Activated CD8-positive, alpha-beta memory T cell treated with anti-CD3 and anti-CD28 coated beads, Interleukin-2, amount 50 U/mL, for 48 hours (primary cell): Measurements from ENCODE around the gene HDAC11.

ENCODE experiments used
- DNase-seq: peaks from one replicate; pipeline ENCODE4 v3.0.0-alpha.2; 2020

HDAC11 gene

DNA sequence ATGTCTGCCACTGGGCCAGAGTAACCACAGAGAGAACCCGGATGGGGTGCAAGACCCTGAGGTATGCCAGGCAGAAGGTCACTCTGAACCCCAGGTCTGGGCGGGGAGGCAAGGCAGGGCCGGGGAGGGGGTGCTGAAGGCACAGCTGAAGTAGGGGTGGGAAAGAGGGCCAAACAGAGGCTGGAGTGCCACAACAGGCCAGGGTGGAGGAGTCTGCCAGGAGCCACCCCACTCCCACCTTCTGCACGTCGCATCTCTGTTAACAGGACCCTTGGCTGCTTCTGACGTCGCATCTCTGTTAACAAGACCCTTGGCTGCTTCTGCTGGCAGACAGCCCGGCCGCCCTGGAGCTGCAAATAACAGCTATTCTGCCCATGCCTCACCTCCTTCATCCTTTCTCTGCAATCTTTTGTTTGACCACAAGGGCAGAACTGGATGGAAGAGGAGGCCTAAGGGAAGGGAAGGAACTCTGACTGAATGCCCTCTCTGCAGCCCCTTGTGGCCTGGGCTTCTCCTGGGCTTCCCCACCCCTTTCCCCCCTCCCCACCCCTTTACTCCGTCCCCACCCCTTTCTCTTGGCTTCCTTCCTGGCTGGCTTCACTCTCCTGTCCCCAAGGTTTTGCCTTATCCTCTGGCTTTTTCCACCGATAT lies 48.2 kb downstream of the HDAC11 start:
- DNase-seq, result no peak

DNA sequence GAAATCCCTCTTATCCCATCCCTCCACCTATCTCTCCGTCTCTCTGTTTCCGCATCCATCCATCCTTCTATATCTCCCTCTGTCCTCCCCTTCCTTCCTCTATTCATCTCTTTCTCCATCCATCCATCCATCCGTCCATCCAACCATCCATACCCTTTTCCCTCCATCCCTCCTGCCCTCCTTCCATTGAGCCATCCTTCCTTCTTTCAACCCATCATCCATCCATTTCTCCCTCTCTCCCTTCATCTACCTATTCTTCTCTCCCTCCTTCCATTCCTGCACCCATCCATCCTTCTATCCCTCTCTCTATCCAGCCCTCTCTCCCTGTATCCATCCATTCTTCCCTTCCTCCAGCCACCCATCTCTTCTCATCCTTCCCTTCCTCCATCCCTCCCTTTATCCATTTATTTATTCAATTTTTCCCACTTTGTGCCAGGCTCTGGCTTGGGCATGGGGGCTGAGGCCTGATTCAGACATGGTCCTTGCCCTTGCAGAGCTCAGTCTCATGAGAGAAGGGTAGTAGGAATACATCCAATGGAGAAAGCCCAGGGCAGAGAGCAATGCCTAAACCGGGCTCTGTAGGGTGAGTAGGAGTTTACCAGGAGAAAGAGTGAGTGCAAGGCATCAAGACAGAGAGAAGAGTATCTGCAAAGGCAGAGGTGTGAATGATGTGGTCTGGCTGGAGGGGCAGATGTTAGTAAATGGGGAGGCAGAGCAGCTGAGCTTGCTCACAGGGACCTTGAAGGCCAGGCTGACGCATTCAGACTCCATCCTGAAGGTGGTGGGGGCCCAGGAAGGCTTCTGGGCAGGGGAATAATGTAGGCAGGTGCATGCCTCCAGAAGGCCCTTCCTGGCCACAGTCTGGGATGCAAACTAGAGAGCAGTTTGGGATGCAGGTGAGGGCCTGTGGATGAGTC lies 49.3 kb downstream of the HDAC11 start:
- no peak for DNase-seq

DNA sequence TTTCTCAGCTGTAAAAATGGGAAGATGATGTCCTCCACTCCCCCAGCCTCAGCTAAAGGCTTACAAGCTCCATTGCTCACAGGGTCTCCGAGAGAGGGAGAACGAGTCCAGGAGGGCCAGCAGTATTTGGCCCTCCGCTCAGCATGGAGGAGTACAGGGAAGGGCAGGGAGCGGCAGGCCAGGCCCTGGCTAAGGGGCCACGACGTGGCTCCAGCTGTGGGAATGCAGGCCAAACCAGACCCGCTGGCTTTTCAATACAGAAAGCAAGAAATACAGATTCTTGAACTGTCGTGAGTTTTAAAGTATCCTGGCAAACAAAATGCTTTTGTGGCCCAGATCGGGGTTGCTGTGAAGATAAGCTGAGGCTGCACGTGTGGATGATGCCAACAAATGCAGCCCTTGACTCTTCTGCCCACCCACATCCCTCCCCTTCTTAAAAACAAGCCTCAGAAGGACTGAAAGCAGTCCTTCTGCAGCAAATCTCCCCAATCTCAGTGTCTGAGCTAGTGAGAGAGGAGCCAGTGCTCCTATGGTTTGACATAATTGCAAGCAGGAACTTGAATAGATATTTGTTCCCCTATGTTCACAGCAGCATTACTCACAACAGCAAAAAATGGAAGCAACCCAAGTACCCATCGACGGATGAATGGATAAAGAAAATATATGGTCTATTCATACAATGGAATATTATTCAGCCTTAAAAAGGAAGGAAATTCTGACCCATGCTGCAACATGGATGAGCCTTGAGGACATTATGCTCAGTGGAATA lies 50.3 kb downstream of the HDAC11 start:
- DNase-seq, result no peak

DNA sequence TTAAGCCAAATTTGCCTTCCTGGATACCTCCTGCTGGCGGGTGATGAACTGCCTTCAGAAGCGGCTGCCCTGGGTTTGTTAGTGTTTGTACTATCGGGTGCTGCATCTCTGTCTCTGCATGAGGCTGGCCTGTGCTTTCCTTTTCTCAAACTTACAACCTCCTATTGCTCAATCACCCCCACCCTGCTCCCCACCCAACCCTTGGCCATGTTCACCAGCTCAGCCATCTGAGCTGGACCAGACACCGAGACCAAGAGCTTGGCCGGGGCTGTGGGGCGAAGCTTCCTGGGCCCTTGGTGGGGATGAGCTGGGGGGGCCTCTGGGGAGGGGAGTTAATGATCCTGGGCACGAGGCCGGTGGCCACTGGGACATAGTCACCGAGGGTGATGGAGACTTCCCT lies 52.0 kb downstream of the HDAC11 start:
- no peak for DNase-seq

DNA sequence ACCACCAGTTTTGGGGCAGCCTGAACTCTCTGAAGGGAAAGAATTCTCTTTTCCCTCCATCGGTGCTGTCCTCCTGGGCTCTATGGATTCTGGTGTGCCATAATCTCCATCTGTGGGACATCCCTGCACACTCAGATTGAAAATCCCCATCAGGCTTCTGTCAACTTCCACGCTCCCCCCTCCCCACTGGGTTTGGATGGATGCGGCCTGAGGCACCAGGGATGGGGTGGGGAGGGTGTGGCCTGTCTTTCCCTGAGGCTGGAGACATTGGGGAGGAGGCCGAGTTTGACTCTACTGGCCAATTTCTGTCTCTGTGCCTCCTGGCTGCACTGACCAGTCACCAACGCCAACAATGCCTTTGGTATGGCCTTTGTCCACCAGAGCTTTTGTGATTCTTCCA lies 52.5 kb downstream of the HDAC11 start:
- DNase-seq, result no peak

DNA sequence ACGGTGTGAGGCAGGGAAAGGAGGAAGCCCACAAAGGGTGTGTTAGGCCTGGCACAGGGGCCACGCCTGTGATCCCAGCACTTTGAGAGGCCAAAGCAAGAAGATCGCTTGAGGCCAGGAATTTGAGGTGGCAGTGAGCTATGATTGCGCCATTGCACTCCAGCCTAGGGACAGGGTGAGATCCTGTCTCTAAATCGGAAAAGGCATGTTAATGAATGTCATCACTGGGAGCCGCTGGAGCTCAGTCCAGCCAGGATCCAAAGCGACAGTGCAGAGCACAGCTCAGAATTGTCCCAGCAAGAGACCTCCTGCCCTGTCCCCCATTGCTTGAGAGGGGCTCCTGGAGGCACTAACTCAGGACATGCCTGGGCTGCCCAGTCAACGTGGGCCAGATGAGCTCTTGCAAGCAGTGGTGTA lies 53.8 kb downstream of the HDAC11 start:
- DNase-seq, result no peak

DNA sequence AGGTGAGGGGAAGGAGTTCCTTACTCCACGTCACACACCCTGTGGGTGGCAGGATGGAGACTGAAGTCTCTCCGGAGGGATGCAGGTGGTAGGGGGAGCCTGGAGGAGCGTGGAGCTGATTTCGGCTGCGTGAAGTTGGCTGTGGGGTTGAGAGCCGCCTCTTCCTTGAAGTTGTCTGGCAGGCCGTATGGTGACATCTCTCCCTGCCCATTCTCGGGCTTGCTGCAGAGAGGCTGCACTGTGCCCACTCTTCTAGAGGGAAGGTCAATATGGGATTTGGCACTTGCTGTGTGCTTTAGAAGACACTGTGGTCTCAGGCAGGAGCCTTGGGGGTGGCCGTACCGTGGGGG lies 55.4 kb downstream of the HDAC11 start:
- no peak for DNase-seq

DNA sequence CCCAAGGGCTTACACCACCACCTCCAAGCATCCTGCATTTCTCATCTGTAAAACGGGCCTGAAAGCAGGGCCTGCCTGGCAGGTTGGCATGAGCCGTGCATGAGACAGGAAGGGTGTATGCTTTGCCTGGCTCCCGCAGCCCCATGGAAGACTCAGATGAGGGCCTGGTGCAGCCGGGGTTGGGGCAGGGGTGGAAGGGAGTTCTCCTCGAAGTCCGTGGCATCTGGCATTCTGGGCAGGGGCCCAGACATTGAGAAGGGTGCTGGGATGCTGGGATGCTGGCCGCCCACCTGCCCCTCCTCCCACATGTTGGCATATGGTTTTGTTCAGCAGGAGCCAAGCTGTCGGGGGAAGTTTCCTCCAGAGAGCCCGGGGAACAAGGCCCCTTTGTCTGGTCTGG lies 55.8 kb downstream of the HDAC11 start:
- DNase-seq, result no peak

DNA sequence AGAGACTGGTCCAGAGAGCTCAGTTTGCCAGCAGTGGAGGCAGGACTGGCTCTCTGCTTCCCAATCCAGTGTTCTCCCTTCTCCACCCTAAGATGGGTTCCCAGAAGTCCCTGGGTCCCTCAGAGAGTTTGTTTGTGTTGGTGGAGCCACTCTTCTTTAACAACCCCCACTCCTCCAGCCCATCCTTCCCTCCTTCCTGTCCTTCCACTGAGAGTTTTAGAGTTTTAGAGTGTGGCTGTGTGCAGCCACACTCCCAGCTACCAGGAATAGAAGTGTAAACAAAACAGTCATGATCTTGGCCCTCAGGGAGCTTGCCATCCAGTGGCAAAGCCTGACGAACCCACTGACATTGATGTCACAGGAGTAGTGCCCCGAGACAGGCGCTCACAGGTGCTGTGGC lies 56.3 kb downstream of the HDAC11 start:
- no peak for DNase-seq

DNA sequence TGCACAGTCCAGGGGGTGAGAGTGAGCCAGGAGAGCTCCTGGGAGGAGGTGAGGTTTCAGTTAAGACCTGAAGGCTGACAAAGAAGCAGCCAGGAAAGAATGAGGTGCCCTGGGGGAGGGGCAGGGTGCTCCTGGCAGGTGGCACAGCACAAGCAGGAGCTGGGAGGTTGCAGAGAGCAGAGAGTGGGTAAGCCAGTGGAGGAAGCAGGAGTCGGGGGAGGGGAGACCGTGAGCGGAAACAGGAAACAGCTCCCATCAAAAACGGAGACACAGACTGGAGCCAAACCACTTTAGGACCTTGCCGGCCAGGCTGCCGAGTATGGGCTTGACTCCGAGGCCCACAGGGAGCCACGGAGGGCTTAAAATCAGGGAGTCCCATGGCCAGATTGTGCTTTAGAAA lies 56.7 kb downstream of the HDAC11 start:
- no peak for DNase-seq

DNA sequence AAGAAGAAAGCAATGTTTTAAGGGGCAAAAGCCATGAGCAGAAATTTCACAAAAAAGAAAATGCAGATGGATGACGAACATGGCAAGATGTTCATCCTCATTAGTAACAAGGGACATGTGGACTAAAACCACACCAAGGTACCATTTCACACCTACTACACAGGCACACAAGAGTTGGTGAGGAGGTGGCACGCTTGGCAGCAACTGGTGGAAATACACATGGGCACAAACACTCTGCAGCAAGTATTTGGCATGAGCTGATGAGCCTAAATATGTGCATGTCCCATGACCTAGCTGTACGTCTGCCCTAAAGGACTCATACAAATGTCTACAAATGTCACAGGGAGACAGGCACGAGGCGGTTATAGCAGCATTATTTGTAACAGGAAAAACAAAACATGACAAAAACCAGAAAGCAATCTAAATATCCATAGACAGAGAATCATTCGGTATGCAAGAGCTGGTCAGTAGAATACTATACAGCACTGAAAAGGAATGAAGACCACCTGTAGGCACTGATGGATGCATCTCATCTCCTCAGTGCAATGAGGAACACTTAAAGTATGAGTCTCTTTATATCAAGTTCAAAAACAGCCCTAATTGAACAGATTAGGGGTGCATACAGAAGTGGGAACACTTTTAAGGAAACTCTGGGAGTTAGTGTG lies 57.3 kb downstream of the HDAC11 start:
- no peak for DNase-seq

DNA sequence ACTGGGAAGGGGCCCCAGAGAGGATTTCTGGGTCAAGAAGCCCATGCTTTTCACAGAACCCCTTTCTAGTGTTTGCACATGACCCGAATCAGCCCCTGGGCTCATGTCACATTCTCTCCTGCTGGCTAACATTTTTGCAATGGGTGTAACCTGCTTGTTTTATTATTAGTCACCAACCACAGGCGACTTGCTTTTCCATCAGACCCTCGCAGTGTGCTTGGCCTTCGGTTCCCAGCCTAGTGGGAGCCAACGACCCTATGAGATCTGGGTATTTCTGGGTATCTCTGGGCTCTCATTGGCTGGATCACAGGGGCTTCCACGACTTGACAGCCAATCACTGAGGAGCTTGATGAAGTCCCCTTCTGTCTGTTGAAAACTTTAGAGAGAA lies 57.8 kb downstream of the HDAC11 start:
- no peak for DNase-seq

DNA sequence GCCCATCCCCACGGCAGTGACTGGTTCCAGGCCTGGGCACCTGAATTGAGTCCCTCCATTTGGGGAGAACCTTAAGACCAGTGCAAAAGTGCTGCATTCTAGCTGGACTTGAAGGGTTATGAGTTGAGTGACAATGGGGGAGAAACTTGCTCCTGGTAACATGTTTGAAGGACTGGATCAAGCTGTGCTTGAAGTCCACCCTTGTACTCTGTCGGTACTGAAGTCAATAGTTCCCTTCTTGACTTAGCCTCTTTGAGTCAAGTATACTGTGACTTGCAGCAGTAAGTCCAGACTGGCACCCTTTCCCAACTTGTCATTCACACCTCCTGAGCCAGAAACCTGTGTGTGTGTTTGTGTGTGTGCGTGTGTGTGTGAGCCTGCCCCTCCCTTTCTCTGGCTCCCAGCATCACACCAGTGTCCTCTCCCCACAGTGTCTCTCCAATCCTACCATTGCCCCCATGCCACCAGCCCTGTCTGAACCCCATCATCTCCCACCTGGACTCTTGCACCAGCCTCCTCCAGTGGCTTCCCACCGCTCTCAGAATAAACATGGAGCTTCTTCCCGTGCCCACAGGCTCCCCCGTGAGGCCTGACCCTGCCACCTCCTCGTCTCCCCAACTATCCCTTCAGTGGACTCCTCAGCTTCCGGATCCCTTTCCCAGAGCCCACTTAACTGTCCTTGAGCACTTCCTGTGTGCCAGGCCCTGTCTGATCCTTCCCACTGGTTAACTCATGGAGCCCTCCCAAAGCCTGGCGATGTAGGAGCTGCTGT lies 58.6 kb downstream of the HDAC11 start:
- no peak for DNase-seq

DNA sequence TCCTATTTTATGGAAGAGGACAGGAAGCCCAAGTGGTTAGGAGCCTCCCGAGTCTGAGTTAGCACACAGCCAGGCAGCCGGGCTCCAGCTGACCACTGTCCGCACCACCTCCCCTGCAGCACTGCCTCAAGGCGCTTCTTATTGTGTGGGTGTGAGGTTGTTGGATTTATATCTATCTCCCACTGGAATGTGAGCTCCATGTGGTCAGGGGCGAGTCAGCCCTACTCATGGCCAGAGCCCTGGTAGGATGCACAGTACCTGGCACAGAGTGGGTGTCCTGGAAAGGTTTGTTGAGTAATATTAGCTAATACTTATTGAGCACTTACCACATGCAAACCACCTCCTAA lies 59.2 kb downstream of the HDAC11 start:
- no peak for DNase-seq

DNA sequence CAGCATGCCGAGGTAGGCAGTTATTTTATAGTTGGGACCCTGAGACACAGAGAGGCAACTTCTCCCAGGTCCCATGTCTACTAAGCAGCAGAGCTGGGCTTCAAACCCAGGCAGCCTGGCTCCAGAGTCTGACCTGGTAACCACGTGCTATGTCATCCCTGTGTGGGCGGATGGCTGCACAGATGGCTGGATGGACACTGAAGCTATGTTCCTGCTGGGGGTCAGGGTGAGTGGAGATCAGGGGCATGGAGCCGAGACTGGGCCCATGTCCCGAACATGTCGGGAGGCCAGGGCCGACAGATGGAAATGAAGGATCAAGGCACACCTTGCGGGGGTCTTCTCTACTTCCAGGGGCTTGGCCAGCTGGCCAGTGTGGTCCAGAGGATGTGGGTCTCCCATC lies 59.6 kb downstream of the HDAC11 start:
- no peak for DNase-seq

DNA sequence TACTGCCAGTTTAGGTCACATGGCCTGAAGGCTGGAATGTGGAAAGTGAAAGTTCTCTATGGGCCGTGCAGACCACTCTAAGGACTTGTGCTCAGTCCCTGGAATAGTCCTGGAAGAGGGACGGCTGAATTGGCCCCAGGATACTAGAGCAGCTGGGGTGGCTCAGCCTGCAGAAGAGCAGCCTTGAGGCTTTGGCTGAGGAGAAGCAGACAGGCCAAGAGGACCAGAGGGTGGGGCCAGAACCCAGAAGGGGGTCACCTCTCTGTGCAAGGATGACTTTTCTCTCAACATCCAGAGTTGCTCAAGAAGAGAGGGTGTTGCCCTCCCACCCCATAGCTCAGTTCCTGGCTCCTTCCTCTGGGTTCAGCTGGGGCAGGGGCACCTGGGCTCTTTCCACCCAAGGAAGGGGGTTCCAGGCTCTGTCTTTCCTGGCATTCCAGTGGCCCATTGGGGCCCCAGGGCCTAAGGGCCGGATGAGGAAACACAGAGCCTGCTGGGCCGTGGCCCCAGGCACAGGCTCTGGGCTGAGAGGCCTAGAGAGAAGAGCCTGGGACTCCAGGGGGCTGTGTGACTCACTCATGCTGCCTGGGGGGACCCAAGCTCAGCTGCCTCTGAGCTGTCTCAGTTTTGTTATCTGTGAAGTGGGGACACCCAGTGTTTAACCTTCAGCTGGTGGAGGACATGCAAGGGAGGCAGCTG lies 60.3 kb downstream of the HDAC11 start:
- no peak for DNase-seq

DNA sequence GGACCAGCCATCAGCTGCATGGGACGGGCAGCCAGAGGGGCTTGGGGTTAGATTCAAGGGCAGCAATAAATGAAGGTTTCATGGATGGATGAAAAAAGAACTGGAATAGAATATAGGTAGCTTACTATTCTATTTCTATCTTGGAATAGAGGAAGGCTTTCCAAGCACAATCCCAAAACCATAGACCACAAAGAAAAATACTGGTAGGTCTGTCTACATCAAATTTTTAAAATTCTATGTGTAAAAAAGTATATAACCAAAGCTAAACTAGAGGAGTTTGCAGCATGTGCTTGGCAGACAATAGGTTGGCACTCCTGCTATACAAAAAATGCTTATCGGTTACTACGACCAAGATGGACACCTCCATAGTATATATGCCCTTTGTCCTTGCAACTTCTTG lies 61.6 kb downstream of the HDAC11 start:
- no peak for DNase-seq

DNA sequence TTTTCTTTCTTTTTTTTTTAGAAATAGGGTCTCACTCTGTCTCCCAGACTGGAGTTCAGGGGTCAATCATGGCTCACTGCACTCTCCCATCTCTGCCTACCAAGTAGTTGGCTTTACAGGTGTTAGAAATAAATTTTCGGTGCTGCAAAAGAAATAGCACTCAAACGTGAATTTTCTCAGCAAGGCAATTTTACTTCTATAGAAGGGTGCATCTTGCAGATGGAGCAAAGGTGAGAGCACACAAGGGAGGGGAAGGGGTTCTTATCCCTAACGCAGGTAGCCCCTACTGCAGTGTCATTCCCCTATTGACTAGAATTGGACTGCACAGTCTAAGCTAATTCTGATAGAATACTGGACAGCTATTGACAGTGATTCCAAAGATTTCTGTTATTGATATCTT lies 62.0 kb downstream of the HDAC11 start:
- DNase-seq, result no peak

DNA sequence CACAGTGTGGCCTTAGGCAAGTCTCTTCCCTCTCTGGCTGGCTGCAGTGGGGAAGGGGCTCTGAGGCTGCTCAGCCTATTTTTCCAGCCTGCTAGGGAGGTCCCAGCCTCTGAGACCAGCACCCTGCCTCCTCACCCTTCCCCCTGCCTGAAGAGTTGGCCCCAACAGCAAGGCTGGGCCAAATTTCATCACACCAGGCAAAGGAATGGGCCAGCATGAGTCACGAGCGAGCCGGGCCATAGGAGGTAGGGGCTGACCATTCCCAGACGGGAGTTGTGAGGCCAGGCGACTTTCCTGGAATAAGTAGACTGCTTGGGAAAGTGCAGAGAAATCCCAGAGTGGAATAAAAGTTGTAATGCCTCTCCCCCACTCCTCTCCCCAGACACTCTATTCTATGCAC lies 63.1 kb downstream of the HDAC11 start:
- DNase-seq, result no peak

DNA sequence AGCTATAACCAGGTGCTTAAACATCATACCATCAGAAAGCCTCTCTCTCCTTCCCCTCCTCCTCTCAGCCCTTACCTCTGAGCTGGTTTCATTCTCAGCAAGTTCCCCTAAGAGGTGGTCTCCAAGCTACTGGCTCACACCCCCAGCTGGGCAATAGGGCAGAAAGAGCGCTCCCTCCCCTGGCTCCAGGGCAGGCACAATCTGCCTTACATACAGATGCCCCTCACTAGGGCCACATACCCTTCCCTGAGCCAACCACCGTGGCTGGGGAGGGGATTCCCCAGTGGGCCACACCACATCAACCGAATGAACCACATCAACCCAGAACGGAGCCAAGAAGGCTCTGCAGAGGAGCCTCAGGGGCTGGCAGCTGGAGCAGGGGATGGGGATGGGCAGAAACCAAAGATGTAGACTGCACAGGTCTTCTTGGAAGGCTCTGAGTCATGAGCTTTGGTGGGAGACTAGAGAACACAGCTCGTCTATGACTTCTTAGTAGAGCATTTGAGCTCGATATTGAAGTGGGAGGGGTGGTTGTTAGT lies 64.3 kb downstream of the HDAC11 start:
- DNase-seq, result peak; percentile 79

DNA sequence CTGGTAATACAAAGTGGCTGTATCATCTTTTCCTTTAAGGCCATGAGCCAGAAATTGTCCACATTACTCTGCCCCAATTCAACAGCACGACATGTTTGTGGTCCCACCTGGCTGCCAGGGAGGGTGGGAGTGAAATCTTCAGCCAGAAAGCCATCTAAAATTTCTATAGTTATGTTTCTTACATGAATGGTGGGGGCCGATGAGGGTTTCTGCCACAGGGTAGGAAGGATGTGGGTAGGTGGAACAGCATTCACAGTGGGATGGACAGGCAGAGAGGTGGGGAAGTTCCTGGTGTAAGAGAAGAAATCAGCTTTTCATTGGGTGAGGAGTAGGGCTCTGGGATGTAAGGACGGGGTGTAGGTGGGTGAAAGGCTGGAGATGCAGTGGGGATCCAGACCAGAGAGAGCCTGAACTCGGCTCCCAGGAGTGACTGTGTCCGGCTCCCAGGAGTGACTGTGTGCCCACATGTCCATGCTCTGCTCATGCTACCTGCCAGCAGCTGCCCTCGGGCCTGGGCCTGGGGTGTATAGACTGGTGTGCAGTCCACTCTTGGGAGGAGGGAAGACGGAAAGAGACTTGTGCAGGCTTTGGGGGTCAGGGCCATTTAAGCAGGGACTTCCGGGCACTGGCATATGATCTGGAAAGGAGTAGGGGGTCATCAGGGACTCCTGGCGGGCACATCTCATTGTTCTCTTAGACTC lies 65.0 kb downstream of the HDAC11 start:
- no peak for DNase-seq
